Measurements from ENCODE around the gene ADGRG2. TPM values are rescaled to one million over a fixed set of nuclear protein-coding genes. Genes with fewer than 3 reads are reported as not detected.

ADGRG2 gene
- total RNA-seq, 2 experiments from 2014 or later = not detected

GRCh38 chrX:19046343-19047215 lies 75.7 kb downstream of the ADGRG2 start:
- intact Hi-C loops (cut with micrococcal nuclease; ENCODE audit: unreplicated experiment) = no loop called here
- POLR2A ChIA-PET = no interaction called here
- H3K9me2 ChIP-seq (ENCODE audit: insufficient read depth, low read length) = no peaks in the 10 kb centered on the region
- no peak overlapping the region for H3K4me3 ChIP-seq (ENCODE audit: low read depth, low read length, poor library complexity, severe bottlenecking)
- H3K4me1 ChIP-seq (ENCODE audit: insufficient read depth, low read length, poor library complexity, severe bottlenecking) = no peaks in the 10 kb centered on the region
- H3K9me3 ChIP-seq (ENCODE audit: low read length) = no peaks in the 10 kb centered on the region
- no peaks in the 10 kb centered on the region for H3K36me3 ChIP-seq (ENCODE audit: insufficient read depth, low read length)
- H2AFZ ChIP-seq (ENCODE audit: low read length) = no peak overlapping the region
- no peak overlapping the region for H3K27ac ChIP-seq (ENCODE audit: low read depth, low read length, poor library complexity, severe bottlenecking)
- no peak for TF ChIP-seq EZH2phosphoT487 (IDR thresholded peaks at IDR 0.05; ENCODE audit: borderline replicate concordance, low read depth, low read length)
- TF ChIP-seq, protein P1, sequence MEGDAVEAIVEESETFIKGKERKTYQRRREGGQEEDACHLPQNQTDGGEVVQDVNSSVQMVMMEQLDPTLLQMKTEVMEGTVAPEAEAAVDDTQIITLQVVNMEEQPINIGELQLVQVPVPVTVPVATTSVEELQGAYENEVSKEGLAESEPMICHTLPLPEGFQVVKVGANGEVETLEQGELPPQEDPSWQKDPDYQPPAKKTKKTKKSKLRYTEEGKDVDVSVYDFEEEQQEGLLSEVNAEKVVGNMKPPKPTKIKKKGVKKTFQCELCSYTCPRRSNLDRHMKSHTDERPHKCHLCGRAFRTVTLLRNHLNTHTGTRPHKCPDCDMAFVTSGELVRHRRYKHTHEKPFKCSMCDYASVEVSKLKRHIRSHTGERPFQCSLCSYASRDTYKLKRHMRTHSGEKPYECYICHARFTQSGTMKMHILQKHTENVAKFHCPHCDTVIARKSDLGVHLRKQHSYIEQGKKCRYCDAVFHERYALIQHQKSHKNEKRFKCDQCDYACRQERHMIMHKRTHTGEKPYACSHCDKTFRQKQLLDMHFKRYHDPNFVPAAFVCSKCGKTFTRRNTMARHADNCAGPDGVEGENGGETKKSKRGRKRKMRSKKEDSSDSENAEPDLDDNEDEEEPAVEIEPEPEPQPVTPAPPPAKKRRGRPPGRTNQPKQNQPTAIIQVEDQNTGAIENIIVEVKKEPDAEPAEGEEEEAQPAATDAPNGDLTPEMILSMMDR (conservative IDR thresholded peaks at IDR 0.05; ENCODE audit: low read length) = no peak
- CTCF ChIA-PET (ENCODE audit: unreplicated experiment) = no interaction called here
- no TSS peak for BruUV-seq (replicated peaks)
- H3K4me2 ChIP-seq (ENCODE audit: low read length) = no peak overlapping the region
- no peaks in the 10 kb centered on the region for H3K79me2 ChIP-seq (ENCODE audit: insufficient read depth, low read depth, low read length)
- DNase-seq (ENCODE audit: low spot score) = no peak
- H4K20me1 ChIP-seq (ENCODE audit: insufficient read depth, low read length) = no peaks in the 10 kb centered on the region

GRCh38 chrX:19040373-19040772 lies 81.9 kb downstream of the ADGRG2 start:
- no peaks in the 10 kb centered on the region for H3K4me1 ChIP-seq (ENCODE audit: insufficient read depth, low read length, poor library complexity, severe bottlenecking)
- intact Hi-C loops (cut with micrococcal nuclease; ENCODE audit: unreplicated experiment) = no loop called here
- no peak overlapping the region for H2AFZ ChIP-seq (ENCODE audit: low read length)
- DNase-seq (ENCODE audit: low spot score) = no peak
- ChIA-PET CTCF (ENCODE audit: unreplicated experiment) (interaction anchor here (0.6 kb wide), 1 partner anchor 57 kb away, joined by 4 read pairs; the partner anchor contains the start of gene PHKA2), POLR2A (no interaction called here)
- no peak for TF ChIP-seq EZH2phosphoT487 (IDR thresholded peaks at IDR 0.05; ENCODE audit: borderline replicate concordance, low read depth, low read length)
- TF ChIP-seq, protein P1 (conservative IDR thresholded peaks at IDR 0.05; ENCODE audit: low read length) = peak; percentile 60
- H3K4me2 ChIP-seq (ENCODE audit: low read length) = no peak overlapping the region
- no peaks in the 10 kb centered on the region for H3K36me3 ChIP-seq (ENCODE audit: insufficient read depth, low read length)
- H3K4me3 ChIP-seq (ENCODE audit: low read depth, low read length, poor library complexity, severe bottlenecking) = no peak overlapping the region
- H3K9me2 ChIP-seq (ENCODE audit: insufficient read depth, low read length) = no peaks in the 10 kb centered on the region
- no peaks in the 10 kb centered on the region for H3K79me2 ChIP-seq (ENCODE audit: insufficient read depth, low read depth, low read length)
- no TSS peak for BruUV-seq (replicated peaks)
- H3K27ac ChIP-seq (ENCODE audit: low read depth, low read length, poor library complexity, severe bottlenecking) = no peak overlapping the region
- no peaks in the 10 kb centered on the region for H3K9me3 ChIP-seq (ENCODE audit: low read length)
- no peaks in the 10 kb centered on the region for H4K20me1 ChIP-seq (ENCODE audit: insufficient read depth, low read length)

- no peaks in the 10 kb centered on the region for H4K20me1 ChIP-seq (ENCODE audit: insufficient read depth, low read length)
- H3K79me2 ChIP-seq (ENCODE audit: insufficient read depth, low read depth, low read length) = no peaks in the 10 kb centered on the region
- no peaks in the 10 kb centered on the region for H3K36me3 ChIP-seq (ENCODE audit: insufficient read depth, low read length)
- H3K9me3 ChIP-seq (ENCODE audit: low read length) = no peaks in the 10 kb centered on the region
- CTCF ChIA-PET (ENCODE audit: unreplicated experiment) = no interaction called here
- no TSS peak for BruUV-seq (replicated peaks)
- H3K4me1 ChIP-seq (ENCODE audit: insufficient read depth, low read length, poor library complexity, severe bottlenecking) = no peaks in the 10 kb centered on the region
- intact Hi-C loops (cut with micrococcal nuclease; ENCODE audit: unreplicated experiment) = no loop called here
- H2AFZ ChIP-seq (ENCODE audit: low read length) = no peak overlapping the region
- TF ChIP-seq EZH2phosphoT487 (IDR thresholded peaks at IDR 0.05; ENCODE audit: borderline replicate concordance, low read depth, low read length) = no peak
- TF ChIP-seq, protein P1 (conservative IDR thresholded peaks at IDR 0.05; ENCODE audit: low read length) = no peak
- no peak overlapping the region for H3K4me3 ChIP-seq (ENCODE audit: low read depth, low read length, poor library complexity, severe bottlenecking)
- no peak overlapping the region for H3K4me2 ChIP-seq (ENCODE audit: low read length)
- no peak for DNase-seq (ENCODE audit: low spot score)
- H3K9me2 ChIP-seq (ENCODE audit: insufficient read depth, low read length) = no peaks in the 10 kb centered on the region
- POLR2A ChIA-PET = no interaction called here
- no peak overlapping the region for H3K27ac ChIP-seq (ENCODE audit: low read depth, low read length, poor library complexity, severe bottlenecking)
Measured at GRCh38 chrX:19034025-19034424, 88.2 kb downstream of the ADGRG2 start.

Data from OCI-LY7 (cell line).